IPS-18a (cell line): Measurements from ENCODE around the gene ARAP3.
"Not testable (repeated sequence)": the region's sequence is repeated elsewhere in the genome, so short reads cannot be mapped to it uniquely, and the experiment has no call there.

Source experiments
- H3K27ac ChIP-seq: one replicate; pipeline ENCODE4 v1.5.1; 2013; ENCODE audit warnings: low read length
- H3K27me3 ChIP-seq: one replicate; pipeline ENCODE4 v1.6.1; 2013; ENCODE audit warnings: mild to moderate bottlenecking, low read length; ENCODE audit not compliant: control insufficient read depth, insufficient read depth
- H3K36me3 ChIP-seq: one replicate; pipeline ENCODE4 v1.6.1; 2013; ENCODE audit warnings: low read depth, low read length; ENCODE audit not compliant: control insufficient read depth
- H3K4me1 ChIP-seq: one replicate; pipeline ENCODE4 v1.6.1; 2013; ENCODE audit warnings: low read depth, low read length; ENCODE audit not compliant: control insufficient read depth
- H3K4me3 ChIP-seq: one replicate; pipeline ENCODE4 v1.5.1; 2013; ENCODE audit warnings: low read length
- H3K9ac ChIP-seq: one replicate; pipeline ENCODE4 v1.6.1; 2013; ENCODE audit warnings: mild to moderate bottlenecking, low read length, moderate library complexity
- H3K9me3 ChIP-seq: one replicate; pipeline ENCODE4 v1.6.1; 2013; ENCODE audit warnings: low read depth, low read length; ENCODE audit not compliant: control insufficient read depth

ARAP3 gene

GRCh38 chr5:141618030-141618803 is 63.8 kb downstream of the ARAP3 start:
- H3K27me3 ChIP-seq = no peaks in the 10 kb centered on the region
- H3K4me1 ChIP-seq = peaks cover 19% of the 10 kb centered on the region
- H3K9me3 ChIP-seq = no peaks in the 10 kb centered on the region
- peak overlapping the region; percentile 90 for H3K9ac ChIP-seq
- H3K27ac ChIP-seq = peak overlapping the region; percentile 11
- peaks cover 21% of the 10 kb centered on the region for H3K36me3 ChIP-seq
- H3K4me3 ChIP-seq = peak overlapping the region; percentile 79

DNA sequence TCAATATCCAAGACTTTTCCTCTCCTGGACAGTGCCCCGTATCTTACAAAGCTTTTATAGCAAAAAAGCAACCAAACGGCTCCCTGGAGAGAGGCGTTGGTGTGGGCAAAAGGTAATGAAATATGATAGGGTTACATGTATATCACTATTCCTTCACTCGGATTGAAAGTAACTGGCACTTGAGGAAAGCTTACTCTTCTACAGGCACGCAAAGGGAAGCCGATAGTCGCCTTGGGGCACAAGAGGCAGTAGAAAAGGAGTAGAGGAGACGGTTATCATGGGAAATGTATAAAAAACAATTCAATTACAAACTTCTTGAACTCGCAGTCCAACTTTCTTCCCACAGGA is 64.4 kb downstream of the ARAP3 start:
- H3K36me3 ChIP-seq = peaks cover 21% of the 10 kb centered on the region
- no peaks in the 10 kb centered on the region for H3K27me3 ChIP-seq
- no peak overlapping the region for H3K27ac ChIP-seq
- peak overlapping the region; percentile 90 for H3K9ac ChIP-seq
- H3K4me3 ChIP-seq = peak overlapping the region; percentile 79
- H3K4me1 ChIP-seq = peaks cover 19% of the 10 kb centered on the region
- no peaks in the 10 kb centered on the region for H3K9me3 ChIP-seq

GRCh38 chr5:141617128-141617527 is 64.9 kb downstream of the ARAP3 start:
- Histone ChIP-seq H3K27me3 (no peaks in the 10 kb centered on the region), H3K27ac (no peak overlapping the region), H3K9ac (peak overlapping the region; percentile 90), H3K4me3 (peak overlapping the region; percentile 79), H3K9me3 (no peaks in the 10 kb centered on the region), H3K36me3 (peaks cover 21% of the 10 kb centered on the region), H3K4me1 (peaks cover 19% of the 10 kb centered on the region)

DNA sequence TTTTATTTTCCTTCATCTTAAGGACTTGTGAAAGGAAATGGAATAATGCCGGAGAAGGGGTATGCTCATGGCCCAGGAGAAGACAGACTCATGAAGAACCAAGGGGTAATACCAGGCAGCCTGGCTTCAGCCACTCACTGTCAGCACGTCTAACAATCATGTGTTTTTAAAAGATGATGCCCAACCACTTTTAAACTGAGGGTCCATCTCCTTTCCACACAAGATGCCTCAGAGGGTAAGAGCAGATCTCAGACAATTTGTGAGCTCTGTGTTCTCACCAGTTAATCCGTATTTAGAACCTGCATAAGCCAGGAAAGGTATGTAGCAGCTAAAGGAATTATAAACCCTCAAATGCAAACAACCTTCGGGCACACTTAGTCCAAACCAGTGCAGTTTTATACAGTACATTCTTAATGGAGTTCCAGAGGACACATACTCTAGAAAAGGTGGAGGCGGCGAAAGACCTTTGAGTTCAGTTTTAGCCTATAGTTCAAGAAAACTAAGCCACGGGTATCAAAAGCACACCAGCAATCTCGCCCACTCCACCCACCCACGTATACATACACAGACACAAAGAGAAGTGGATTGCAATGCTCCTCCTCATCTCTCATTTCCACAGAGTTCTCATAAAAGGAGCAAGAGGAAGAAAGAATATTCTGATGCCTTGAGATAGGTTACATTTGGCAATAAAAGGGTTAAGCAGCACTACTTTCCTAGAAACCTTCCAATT is 65.9 kb downstream of the ARAP3 start:
- peak overlapping the region; percentile 21 for H3K4me3 ChIP-seq
- no peak overlapping the region for H3K27ac ChIP-seq
- H3K36me3 ChIP-seq = peaks cover 14% of the 10 kb centered on the region
- no peaks in the 10 kb centered on the region for H3K9me3 ChIP-seq
- H3K4me1 ChIP-seq = peaks cover 19% of the 10 kb centered on the region
- no peaks in the 10 kb centered on the region for H3K27me3 ChIP-seq
- no peak overlapping the region for H3K9ac ChIP-seq

DNA sequence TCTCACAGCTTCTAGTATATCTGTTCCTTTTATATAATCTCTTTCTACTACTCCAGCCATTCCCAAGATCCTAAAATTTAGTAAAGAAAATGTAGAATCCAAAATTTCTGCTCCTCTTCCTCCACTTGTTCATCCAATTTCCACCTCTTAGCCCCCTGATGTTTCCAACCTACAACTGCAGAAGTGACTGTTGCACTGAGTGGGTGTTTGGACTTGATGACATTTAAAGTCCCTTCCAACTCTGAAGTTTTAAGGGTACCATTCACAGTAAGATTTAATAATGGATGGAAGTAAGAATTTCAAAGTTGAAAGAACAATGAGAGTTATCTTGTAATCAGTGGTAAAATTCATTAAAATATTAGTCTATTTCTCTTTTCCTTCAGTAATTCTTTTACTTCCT is 68.7 kb downstream of the ARAP3 start:
- Histone ChIP-seq H3K4me3 (no peak overlapping the region), H3K9ac (no peak overlapping the region), H3K36me3 (peaks cover 2% of the 10 kb centered on the region), H3K9me3 (no peaks in the 10 kb centered on the region), H3K27ac (no peak overlapping the region), H3K27me3 (no peaks in the 10 kb centered on the region), H3K4me1 (peaks cover 19% of the 10 kb centered on the region)

- H3K27ac ChIP-seq = no peak overlapping the region
- H3K9ac ChIP-seq = no peak overlapping the region
- no peaks in the 10 kb centered on the region for H3K9me3 ChIP-seq
- H3K36me3 ChIP-seq = peaks cover 1% of the 10 kb centered on the region
- no peak overlapping the region for H3K4me3 ChIP-seq
- peaks cover 7% of the 10 kb centered on the region for H3K4me1 ChIP-seq
- no peaks in the 10 kb centered on the region for H3K27me3 ChIP-seq
These were observed 70.7 kb downstream of the ARAP3 start for GRCh38 chr5:141611289-141611688.

GRCh38 chr5:141609921-141610320 is 72.1 kb downstream of the ARAP3 start:
- H3K9me3 ChIP-seq, H3K4me3 ChIP-seq, H3K9ac ChIP-seq, H3K36me3 ChIP-seq, H3K27me3 ChIP-seq, H3K4me1 ChIP-seq, H3K27ac ChIP-seq: not testable (repeated sequence)

DNA sequence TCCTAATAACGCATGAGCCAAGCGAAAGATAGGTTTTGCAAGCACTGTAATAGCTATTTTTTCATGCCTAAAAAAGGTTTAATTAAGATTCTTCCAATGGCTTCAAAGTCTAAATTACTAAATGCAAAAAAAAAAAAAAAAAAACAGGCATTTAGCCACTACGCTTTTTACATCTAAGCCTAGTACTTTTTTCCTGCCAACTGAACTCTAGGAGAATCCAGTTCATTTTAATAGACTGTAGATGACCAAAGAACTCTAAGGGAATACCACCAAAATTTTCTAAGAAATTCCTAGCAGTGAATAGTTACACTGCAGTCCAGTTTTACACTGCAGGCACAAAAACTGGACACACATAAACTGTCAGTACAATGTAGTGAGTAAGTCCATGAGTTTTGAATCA is 73.0 kb downstream of the ARAP3 start:
- Histone ChIP-seq H3K27ac (no peak overlapping the region), H3K4me1 (peaks cover 3% of the 10 kb centered on the region), H3K36me3 (no peaks in the 10 kb centered on the region), H3K4me3 (no peak overlapping the region), H3K27me3 (no peaks in the 10 kb centered on the region), H3K9me3 (no peaks in the 10 kb centered on the region), H3K9ac (no peak overlapping the region)

GRCh38 chr5:141608557-141608956 is 73.5 kb downstream of the ARAP3 start:
- H3K27ac ChIP-seq = no peak overlapping the region
- H3K36me3 ChIP-seq = no peaks in the 10 kb centered on the region
- no peaks in the 10 kb centered on the region for H3K4me1 ChIP-seq
- no peak overlapping the region for H3K4me3 ChIP-seq
- no peaks in the 10 kb centered on the region for H3K9me3 ChIP-seq
- H3K27me3 ChIP-seq = no peaks in the 10 kb centered on the region
- no peak overlapping the region for H3K9ac ChIP-seq

DNA sequence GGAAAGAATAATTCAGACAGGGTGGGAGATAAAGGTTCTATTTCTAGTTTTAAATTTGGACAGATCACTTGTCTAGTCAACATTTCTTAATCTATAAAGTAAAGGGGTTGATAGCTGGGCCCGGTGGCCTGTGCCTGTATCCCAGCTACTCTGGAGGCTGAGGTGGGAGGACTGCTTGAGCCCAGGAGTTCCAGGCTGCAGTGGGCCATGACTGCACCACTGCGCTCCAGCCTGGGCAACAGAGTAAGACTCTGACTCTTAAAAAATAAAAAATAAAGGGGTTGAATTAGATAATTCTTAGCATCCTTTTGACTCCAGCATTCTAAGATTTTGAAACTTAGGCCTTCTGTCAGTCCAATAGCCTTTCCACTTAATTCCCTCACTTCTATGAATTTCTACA is 74.0 kb downstream of the ARAP3 start:
- Histone ChIP-seq H3K4me3 (no peak overlapping the region), H3K9ac (no peak overlapping the region), H3K36me3 (no peaks in the 10 kb centered on the region), H3K4me1 (no peaks in the 10 kb centered on the region), H3K27me3 (no peaks in the 10 kb centered on the region), H3K27ac (no peak overlapping the region), H3K9me3 (no peaks in the 10 kb centered on the region)

DNA sequence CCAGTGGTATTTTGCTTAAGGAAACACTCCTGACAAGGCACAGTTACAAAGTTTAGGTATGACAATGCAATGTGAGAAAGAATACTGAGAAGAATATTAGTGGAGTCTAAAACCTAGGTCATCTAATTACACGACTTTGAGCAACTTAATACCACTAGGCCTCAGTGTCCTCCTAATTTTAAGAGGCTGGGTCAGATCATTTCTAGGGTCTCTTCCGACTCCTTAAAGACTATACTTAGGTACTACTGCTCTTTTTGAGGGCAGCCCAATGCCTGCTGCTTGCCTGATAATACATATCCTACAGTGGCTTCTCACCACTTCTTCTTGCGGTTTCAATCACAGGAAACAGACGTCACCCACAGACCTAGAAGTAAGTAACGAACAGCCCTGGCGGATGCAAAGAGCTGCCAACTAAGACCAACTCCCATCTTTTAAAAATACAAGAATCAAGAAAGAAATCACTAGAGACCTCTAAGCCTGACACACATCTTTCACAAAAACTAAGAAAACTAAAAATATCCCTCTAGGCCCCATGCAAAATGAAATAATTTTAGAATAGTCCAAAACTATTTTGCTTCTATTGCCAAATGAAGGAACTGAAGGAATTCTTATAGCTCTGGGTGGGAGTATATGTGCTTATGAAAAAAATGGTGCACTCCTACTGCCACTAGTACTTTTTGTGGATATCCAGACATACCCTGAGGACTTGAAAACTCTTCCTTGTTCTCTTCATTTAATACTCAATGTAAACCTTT is 76.3 kb downstream of the ARAP3 start:
- H3K27ac ChIP-seq = no peak overlapping the region
- no peak overlapping the region for H3K9ac ChIP-seq
- no peaks in the 10 kb centered on the region for H3K4me1 ChIP-seq
- H3K4me3 ChIP-seq = no peak overlapping the region
- no peaks in the 10 kb centered on the region for H3K9me3 ChIP-seq
- H3K36me3 ChIP-seq = no peaks in the 10 kb centered on the region
- no peaks in the 10 kb centered on the region for H3K27me3 ChIP-seq
